Lower leg skin (tissue), 3 donors: ENCODE data around the gene PDE6B.

Source experiments
- CTCF ChIP-seq, 3 donors: fragments of 450-650 bp; IDR thresholded peaks; one replicate each; pipeline ENCODE4 v1.5.1; 2016; ENCODE audit warnings: antibody characterized with exemption in 3 of 3, mild to moderate bottlenecking in 3 of 3, moderate library complexity in 2 of 3
- POLR2A ChIP-seq, 2 donors: fragments of 450-650 bp; IDR thresholded peaks; one replicate each; pipeline ENCODE4 v1.6.1; 2016 to 2017; ENCODE audit warnings: antibody characterized with exemption in 2 of 2, mild to moderate bottlenecking in 1 of 2, moderate library complexity in 1 of 2

GRCh38 chr4:686413-687040 is 61.2 kb downstream of the PDE6B start:
- TF ChIP-seq CTCF (IDR thresholded peaks at IDR 0.05), result no peak
- TF ChIP-seq POLR2A (IDR thresholded peaks at IDR 0.05), result no peak
